ENCODE data around the gene PHKB.
A peak's percentile ranks its signal among the peaks of the same experiment; 100 is the strongest.

Gene PHKB

DNA sequence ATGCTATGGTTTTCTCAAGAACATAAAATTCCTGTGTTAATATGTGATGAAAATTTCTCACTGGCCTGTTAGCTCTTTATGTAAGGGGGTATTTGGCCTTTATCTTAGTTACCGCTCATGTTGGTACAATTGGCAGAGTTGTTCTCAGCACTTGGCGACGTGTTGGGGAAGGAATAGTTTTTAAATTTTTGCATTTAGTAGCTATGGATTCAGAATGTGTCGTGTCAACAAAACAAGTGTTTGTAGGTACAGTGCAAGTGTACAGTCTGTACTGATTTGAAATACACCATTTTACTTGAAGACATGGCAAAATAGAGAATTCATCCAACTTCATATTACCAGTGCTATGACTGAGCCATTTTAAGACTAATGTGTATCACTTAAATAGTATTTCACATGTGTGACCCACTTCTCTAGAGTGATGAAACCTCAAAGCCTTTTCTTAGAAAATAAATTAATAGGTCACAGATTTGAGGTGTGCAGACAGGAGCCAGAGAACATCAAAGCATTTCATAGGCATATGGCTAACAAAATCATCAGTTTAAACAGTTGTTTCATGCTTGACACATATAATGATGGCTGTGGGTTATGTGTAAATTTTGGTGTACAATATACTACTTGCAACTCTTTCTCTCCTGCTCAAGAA is 150.8 kb downstream of the PHKB start:
- no peak overlapping the region for H3K9ac ChIP-seq (ENCODE audit: low read length)

DNA sequence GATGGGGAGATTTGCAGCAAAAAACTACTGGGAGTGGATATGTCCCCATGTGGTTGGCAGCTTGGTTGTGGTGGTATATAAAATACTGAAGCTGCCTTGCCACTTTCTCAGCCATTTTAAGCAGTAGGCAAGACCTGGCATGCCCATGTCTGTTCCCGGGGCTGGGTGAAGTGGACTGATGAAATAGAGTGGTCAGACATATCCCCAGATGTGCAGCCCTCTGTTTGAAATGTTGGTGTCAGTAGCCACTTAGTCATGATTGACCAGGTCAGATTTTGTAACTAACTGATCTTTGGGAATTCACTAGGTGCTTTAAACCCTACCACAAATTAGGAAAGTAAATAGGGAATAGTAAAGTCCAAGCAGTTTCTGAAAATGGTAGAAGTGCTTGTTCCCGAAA is 151.6 kb downstream of the PHKB start:
- Histone ChIP-seq H3K4me2 (ENCODE audit: low read length) (no peak overlapping the region), H2BK15ac (replicated peaks; ENCODE audit: low read depth) (no peak overlapping the region), H2BK5ac (ENCODE audit: low read length) (no peak overlapping the region), H3K27ac (ENCODE audit: low read depth, low read length) (no peak overlapping the region), H3K18ac (ENCODE audit: low read length) (no peak overlapping the region), H3K27me3 (ENCODE audit: insufficient read depth, low read length, poor library complexity) (no peaks in the 10 kb centered on the region), H3K4ac (ENCODE audit: low read depth, low read length) (no peak overlapping the region), H4K8ac (ENCODE audit: low read depth, low read length) (no peak overlapping the region), H3K9ac (ENCODE audit: low read length) (no peak overlapping the region), H3K79me2 (ENCODE audit: control insufficient read depth, insufficient read depth, low read length) (no peaks in the 10 kb centered on the region), H3K4me1 (ENCODE audit: control insufficient read depth, low read depth, low read length) (peaks cover 1% of the 10 kb centered on the region), H3K23ac (ENCODE audit: low read length) (no peak overlapping the region), H2AK5ac (ENCODE audit: low read length) (no peak overlapping the region), H3K36me3 (ENCODE audit: control insufficient read depth, insufficient read depth, low read length) (no peaks in the 10 kb centered on the region), H3K79me1 (ENCODE audit: low read length) (no peaks in the 10 kb centered on the region), H4K5ac (ENCODE audit: low read length) (no peak overlapping the region), H3K4me3 (ENCODE audit: low read length) (no peak overlapping the region), H3K56ac (ENCODE audit: low read length) (no peak overlapping the region), H2BK120ac (ENCODE audit: low read depth, low read length) (no peak overlapping the region)
- no CpG with 5 or more reads among the region's 2 CpGs for WGBS (ENCODE audit: extremely low coverage, insufficient coverage, low lambda C conversion rate)
- no peak for DNase-seq

More for the DNA sequence above, 150.8 kb downstream of the PHKB start:
- Histone ChIP-seq H3K79me2 (ENCODE audit: control insufficient read depth, insufficient read depth, low read length) (no peaks in the 10 kb centered on the region), H3K79me1 (ENCODE audit: low read length) (no peaks in the 10 kb centered on the region), H2BK5ac (ENCODE audit: low read length) (no peak overlapping the region), H3K56ac (ENCODE audit: low read length) (no peak overlapping the region), H2BK120ac (ENCODE audit: low read depth, low read length) (no peak overlapping the region), H2BK15ac (replicated peaks; ENCODE audit: low read depth) (no peak overlapping the region), H4K8ac (ENCODE audit: low read depth, low read length) (no peak overlapping the region), H2AK5ac (ENCODE audit: low read length) (no peak overlapping the region), H3K18ac (ENCODE audit: low read length) (no peak overlapping the region), H3K4me1 (ENCODE audit: control insufficient read depth, low read depth, low read length) (no peaks in the 10 kb centered on the region), H3K4me2 (ENCODE audit: low read length) (no peak overlapping the region), H3K4me3 (ENCODE audit: low read length) (no peak overlapping the region), H3K27ac (ENCODE audit: low read depth, low read length) (no peak overlapping the region), H3K36me3 (ENCODE audit: control insufficient read depth, insufficient read depth, low read length) (no peaks in the 10 kb centered on the region), H3K4ac (ENCODE audit: low read depth, low read length) (no peak overlapping the region), H4K5ac (ENCODE audit: low read length) (no peak overlapping the region), H3K23ac (ENCODE audit: low read length) (no peak overlapping the region), H3K27me3 (ENCODE audit: insufficient read depth, low read length, poor library complexity) (no peaks in the 10 kb centered on the region)
- WGBS (ENCODE audit: extremely low coverage, insufficient coverage, low lambda C conversion rate) = no CpG with 5 or more reads among the region's 4 CpGs
- no peak for DNase-seq

DNA sequence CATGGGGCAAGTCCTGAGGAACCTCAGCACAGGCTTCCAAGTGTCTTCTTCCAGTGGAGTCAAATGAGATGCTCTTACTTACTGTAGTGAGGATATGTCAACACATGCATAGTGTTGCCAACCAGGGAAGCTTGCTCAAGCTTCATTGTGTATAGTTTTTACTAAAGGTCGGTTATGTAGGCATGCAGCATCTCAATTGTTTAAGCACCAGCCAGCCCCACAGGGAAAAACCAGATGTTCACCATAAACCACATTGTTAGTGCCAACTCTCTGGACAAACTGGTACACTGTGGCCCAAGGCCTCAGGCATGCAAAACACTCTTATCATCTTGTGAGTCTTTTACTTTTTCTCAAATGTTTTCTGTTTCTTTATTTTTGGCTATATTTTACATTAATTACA is 152.1 kb downstream of the PHKB start:
- H3K4me3 ChIP-seq (ENCODE audit: low read length) = no peak overlapping the region
- H3K79me1 ChIP-seq (ENCODE audit: low read length) = no peaks in the 10 kb centered on the region
- H3K36me3 ChIP-seq (ENCODE audit: control insufficient read depth, insufficient read depth, low read length) = no peaks in the 10 kb centered on the region
- H2BK15ac ChIP-seq (replicated peaks; ENCODE audit: low read depth) = no peak overlapping the region
- no peak for DNase-seq
- H3K79me2 ChIP-seq (ENCODE audit: control insufficient read depth, insufficient read depth, low read length) = no peaks in the 10 kb centered on the region
- H2BK5ac ChIP-seq (ENCODE audit: low read length) = no peak overlapping the region
- H3K9ac ChIP-seq (ENCODE audit: low read length) = no peak overlapping the region
- no peak overlapping the region for H3K27ac ChIP-seq (ENCODE audit: low read depth, low read length)
- no peak overlapping the region for H3K4ac ChIP-seq (ENCODE audit: low read depth, low read length)
- no peaks in the 10 kb centered on the region for H3K27me3 ChIP-seq (ENCODE audit: insufficient read depth, low read length, poor library complexity)
- no peak overlapping the region for H3K4me2 ChIP-seq (ENCODE audit: low read length)
- no peak overlapping the region for H3K23ac ChIP-seq (ENCODE audit: low read length)
- H3K56ac ChIP-seq (ENCODE audit: low read length) = no peak overlapping the region
- peaks cover 1% of the 10 kb centered on the region for H3K4me1 ChIP-seq (ENCODE audit: control insufficient read depth, low read depth, low read length)
- H4K8ac ChIP-seq (ENCODE audit: low read depth, low read length) = no peak overlapping the region
- H4K5ac ChIP-seq (ENCODE audit: low read length) = no peak overlapping the region
- H2AK5ac ChIP-seq (ENCODE audit: low read length) = no peak overlapping the region
- no CpG with 5 or more reads among the region's 1 CpG for WGBS (ENCODE audit: extremely low coverage, insufficient coverage, low lambda C conversion rate)
- no peak overlapping the region for H2BK120ac ChIP-seq (ENCODE audit: low read depth, low read length)
- H3K18ac ChIP-seq (ENCODE audit: low read length) = no peak overlapping the region

DNA sequence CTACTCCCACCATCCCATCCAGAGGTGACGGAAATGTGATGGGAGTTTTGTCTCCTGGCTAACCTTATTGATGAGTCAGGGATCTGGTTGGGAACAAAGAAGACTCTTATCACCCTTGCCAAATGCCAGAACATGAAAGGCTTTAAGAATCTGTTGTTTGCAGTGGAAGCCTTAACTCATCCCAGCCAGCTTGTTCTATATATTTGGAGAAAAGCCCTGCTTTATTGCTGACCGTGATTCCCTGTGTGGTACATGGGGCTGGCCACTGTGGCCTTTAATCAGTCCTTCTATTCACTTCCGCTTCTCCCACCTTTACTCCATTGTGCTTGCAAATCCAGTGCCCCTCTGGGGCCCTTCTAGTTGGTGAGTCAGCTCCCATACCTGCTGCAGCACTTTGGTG is 156.6 kb downstream of the PHKB start:
- Histone ChIP-seq H3K27ac (ENCODE audit: low read depth, low read length) (no peak overlapping the region), H3K56ac (ENCODE audit: low read length) (no peak overlapping the region), H3K23ac (ENCODE audit: low read length) (no peak overlapping the region), H3K4me3 (ENCODE audit: low read length) (no peak overlapping the region), H4K5ac (ENCODE audit: low read length) (no peak overlapping the region), H2BK5ac (ENCODE audit: low read length) (no peak overlapping the region), H2BK120ac (ENCODE audit: low read depth, low read length) (no peak overlapping the region), H2BK15ac (replicated peaks; ENCODE audit: low read depth) (no peak overlapping the region), H3K79me1 (ENCODE audit: low read length) (no peaks in the 10 kb centered on the region), H3K79me2 (ENCODE audit: control insufficient read depth, insufficient read depth, low read length) (no peaks in the 10 kb centered on the region), H3K27me3 (ENCODE audit: insufficient read depth, low read length, poor library complexity) (no peaks in the 10 kb centered on the region), H4K8ac (ENCODE audit: low read depth, low read length) (no peak overlapping the region), H2AK5ac (ENCODE audit: low read length) (no peak overlapping the region), H3K4me1 (ENCODE audit: control insufficient read depth, low read depth, low read length) (peaks cover 1% of the 10 kb centered on the region), H3K18ac (ENCODE audit: low read length) (no peak overlapping the region), H3K4me2 (ENCODE audit: low read length) (no peak overlapping the region), H3K9ac (ENCODE audit: low read length) (no peak overlapping the region), H3K36me3 (ENCODE audit: control insufficient read depth, insufficient read depth, low read length) (no peaks in the 10 kb centered on the region), H3K4ac (ENCODE audit: low read depth, low read length) (no peak overlapping the region)
- peak; percentile 73 for DNase-seq
- no CpG with 5 or more reads among the region's 3 CpGs for WGBS (ENCODE audit: extremely low coverage, insufficient coverage, low lambda C conversion rate)

DNA sequence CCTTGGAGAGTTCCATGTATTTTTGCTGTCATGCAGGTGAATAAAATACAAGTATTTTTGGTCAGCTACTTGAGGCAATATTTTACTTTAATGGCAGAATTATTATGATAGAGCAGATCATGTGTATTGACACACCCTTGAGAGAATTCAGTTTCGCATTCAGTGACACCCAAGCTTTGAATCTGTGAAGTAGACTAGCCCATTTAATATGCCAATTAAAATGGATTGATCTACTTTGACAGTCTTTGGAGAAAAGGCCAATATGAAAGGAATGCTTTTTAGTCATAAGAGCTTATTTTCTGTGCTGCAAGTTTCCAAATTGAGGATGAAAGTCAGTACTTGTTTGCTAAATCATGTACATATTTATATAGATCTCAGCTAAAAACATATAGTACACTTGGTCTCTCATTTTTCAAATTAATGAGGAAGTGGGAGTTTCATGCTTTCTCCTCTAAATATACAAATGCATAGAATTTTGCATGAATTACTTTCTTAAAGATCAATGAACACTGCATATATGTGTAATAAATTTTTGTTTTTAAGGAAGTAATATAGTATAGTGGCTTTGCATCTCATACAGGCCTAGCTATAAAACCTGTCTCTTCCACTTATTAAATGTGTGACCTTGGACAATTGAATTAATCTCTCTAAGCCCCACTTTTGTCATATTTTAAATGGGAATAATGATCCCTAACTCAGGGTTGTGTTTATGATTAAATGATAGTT is 161.5 kb downstream of the PHKB start:
- H3K4me3 ChIP-seq (ENCODE audit: low read length) = no peak overlapping the region
- no peaks in the 10 kb centered on the region for H3K36me3 ChIP-seq (ENCODE audit: control insufficient read depth, insufficient read depth, low read length)
- H3K9ac ChIP-seq (ENCODE audit: low read length) = no peak overlapping the region
- H3K4me2 ChIP-seq (ENCODE audit: low read length) = no peak overlapping the region
- H3K4me1 ChIP-seq (ENCODE audit: control insufficient read depth, low read depth, low read length) = no peaks in the 10 kb centered on the region
- H3K23ac ChIP-seq (ENCODE audit: low read length) = no peak overlapping the region
- no peak overlapping the region for H4K5ac ChIP-seq (ENCODE audit: low read length)
- no CpG with 5 or more reads among the region's 1 CpG for WGBS (ENCODE audit: extremely low coverage, insufficient coverage, low lambda C conversion rate)
- H3K27ac ChIP-seq (ENCODE audit: low read depth, low read length) = no peak overlapping the region
- H2BK120ac ChIP-seq (ENCODE audit: low read depth, low read length) = no peak overlapping the region
- no peak overlapping the region for H2BK5ac ChIP-seq (ENCODE audit: low read length)
- H3K79me2 ChIP-seq (ENCODE audit: control insufficient read depth, insufficient read depth, low read length) = no peaks in the 10 kb centered on the region
- DNase-seq = no peak
- H3K18ac ChIP-seq (ENCODE audit: low read length) = no peak overlapping the region
- no peaks in the 10 kb centered on the region for H3K79me1 ChIP-seq (ENCODE audit: low read length)
- no peaks in the 10 kb centered on the region for H3K27me3 ChIP-seq (ENCODE audit: insufficient read depth, low read length, poor library complexity)
- H3K4ac ChIP-seq (ENCODE audit: low read depth, low read length) = no peak overlapping the region
- H2AK5ac ChIP-seq (ENCODE audit: low read length) = no peak overlapping the region
- H2BK15ac ChIP-seq (replicated peaks; ENCODE audit: low read depth) = no peak overlapping the region
- H3K56ac ChIP-seq (ENCODE audit: low read length) = no peak overlapping the region
- no peak overlapping the region for H4K8ac ChIP-seq (ENCODE audit: low read depth, low read length)

All from mesendoderm (in vitro differentiated cells).